Measurements from ENCODE around the gene ARL14EP. TPM values are rescaled to one million over a fixed set of nuclear protein-coding genes. Genes with fewer than 3 reads are reported as not detected.

ARL14EP gene
- total RNA-seq, 4 donors from 2014 or later: 38.5 to 90.2 (median 56.1) TPM

DNA sequence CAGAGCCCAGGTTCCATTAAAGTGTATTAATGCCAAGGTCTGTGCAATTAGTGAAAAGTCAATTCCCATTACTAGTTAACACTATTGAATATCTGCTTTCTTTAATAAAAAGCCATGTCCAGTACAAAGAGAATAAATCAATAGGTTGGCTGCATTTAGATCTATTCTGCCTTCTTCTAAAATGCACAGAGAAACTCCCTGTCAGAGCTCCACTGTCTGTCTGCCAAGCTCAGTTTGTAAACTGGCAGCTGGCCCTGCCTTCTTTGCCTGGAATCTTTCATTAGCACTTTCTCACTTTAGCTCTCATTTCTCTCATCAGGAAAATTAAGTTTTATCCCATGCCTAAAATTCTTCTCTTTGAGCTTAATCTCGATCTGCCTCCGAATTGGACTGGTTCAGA, 35.6 kb downstream of the ARL14EP start:
- Histone ChIP-seq H3K4me1 (no peaks in the 10 kb centered on the region), H3K27me3 (no peaks in the 10 kb centered on the region), H3K36me3 (no peaks in the 10 kb centered on the region), H3K27ac (no peak overlapping the region), H3K4me3 (no peak overlapping the region), H3K9me3 (no peaks in the 10 kb centered on the region)
- intact Hi-C loops (cut with DNase I; ENCODE audit: low total_unique reads): no loop called here
- no peak for DNase-seq
- no peak for TF ChIP-seq POLR2A (IDR thresholded peaks at IDR 0.05)
- TF ChIP-seq, protein P1, sequence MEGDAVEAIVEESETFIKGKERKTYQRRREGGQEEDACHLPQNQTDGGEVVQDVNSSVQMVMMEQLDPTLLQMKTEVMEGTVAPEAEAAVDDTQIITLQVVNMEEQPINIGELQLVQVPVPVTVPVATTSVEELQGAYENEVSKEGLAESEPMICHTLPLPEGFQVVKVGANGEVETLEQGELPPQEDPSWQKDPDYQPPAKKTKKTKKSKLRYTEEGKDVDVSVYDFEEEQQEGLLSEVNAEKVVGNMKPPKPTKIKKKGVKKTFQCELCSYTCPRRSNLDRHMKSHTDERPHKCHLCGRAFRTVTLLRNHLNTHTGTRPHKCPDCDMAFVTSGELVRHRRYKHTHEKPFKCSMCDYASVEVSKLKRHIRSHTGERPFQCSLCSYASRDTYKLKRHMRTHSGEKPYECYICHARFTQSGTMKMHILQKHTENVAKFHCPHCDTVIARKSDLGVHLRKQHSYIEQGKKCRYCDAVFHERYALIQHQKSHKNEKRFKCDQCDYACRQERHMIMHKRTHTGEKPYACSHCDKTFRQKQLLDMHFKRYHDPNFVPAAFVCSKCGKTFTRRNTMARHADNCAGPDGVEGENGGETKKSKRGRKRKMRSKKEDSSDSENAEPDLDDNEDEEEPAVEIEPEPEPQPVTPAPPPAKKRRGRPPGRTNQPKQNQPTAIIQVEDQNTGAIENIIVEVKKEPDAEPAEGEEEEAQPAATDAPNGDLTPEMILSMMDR (IDR thresholded peaks at IDR 0.05): no peak

DNA sequence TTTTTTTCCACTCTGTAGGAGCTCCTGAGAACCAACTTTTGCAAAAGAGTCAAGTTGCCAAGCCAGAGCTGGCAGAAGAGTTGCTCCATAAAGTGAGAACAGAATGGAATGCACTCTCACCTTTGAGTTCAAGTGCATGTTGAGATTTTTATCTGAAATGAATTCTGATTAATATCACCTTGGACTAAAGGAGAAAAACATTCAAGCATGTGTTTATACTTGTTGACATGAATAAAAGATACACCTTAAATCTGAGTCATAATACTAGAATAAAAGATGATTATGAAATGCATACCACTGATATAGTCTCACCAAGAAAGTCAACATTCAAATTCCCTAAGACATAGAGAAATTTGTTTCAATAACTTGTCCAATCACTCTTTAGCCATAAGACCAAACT, 37.8 kb downstream of the ARL14EP start:
- no peak for TF ChIP-seq POLR2A (IDR thresholded peaks at IDR 0.05)
- TF ChIP-seq, protein P1 (IDR thresholded peaks at IDR 0.05): no peak
- no peaks in the 10 kb centered on the region for H3K36me3 ChIP-seq
- no peaks in the 10 kb centered on the region for H3K4me1 ChIP-seq
- H3K27ac ChIP-seq: no peak overlapping the region
- no peak for DNase-seq
- no peaks in the 10 kb centered on the region for H3K27me3 ChIP-seq
- H3K9me3 ChIP-seq: no peaks in the 10 kb centered on the region
- intact Hi-C loops (cut with DNase I; ENCODE audit: low total_unique reads): no loop called here
- no peak overlapping the region for H3K4me3 ChIP-seq

DNA sequence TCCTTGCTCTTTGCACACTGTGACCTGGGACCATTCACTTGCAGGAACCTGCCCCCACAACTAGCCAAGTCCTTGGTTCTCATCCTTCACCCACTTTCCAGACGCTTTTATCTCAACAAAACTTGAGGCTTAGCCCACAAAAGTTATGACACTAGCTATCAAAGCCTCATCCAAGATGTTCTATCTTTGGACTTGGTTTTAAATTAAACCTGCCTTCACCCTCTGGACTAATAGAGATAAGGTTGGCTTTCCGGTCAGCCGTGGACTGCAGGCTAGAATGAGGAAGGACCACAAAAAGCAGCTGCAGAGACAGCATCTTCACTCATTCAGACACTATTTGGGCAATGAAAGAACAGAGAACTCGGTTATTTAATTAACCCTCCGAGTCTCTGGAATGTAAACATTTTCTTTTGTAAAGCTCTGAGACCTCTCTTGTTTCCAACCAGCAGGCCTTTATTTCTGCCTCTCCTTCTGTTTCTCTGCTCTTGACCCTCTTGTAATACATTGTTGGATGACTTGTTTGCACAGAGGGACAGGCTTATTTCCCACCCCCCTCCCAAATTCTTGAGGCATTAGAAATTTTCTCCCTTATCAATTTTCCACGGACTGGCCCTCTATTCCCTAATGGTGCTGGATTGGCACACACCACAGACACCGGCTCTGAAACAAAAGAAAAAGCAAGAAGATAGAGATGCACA, 41.4 kb downstream of the ARL14EP start:
- H3K27me3 ChIP-seq: no peaks in the 10 kb centered on the region
- no peaks in the 10 kb centered on the region for H3K9me3 ChIP-seq
- no peak overlapping the region for H3K4me3 ChIP-seq
- H3K27ac ChIP-seq: no peak overlapping the region
- TF ChIP-seq POLR2A (IDR thresholded peaks at IDR 0.05): no peak
- TF ChIP-seq, protein P1 (IDR thresholded peaks at IDR 0.05): no peak
- DNase-seq: no peak
- no peaks in the 10 kb centered on the region for H3K36me3 ChIP-seq
- intact Hi-C loops (cut with DNase I; ENCODE audit: low total_unique reads): no loop called here
- no peaks in the 10 kb centered on the region for H3K4me1 ChIP-seq

DNA sequence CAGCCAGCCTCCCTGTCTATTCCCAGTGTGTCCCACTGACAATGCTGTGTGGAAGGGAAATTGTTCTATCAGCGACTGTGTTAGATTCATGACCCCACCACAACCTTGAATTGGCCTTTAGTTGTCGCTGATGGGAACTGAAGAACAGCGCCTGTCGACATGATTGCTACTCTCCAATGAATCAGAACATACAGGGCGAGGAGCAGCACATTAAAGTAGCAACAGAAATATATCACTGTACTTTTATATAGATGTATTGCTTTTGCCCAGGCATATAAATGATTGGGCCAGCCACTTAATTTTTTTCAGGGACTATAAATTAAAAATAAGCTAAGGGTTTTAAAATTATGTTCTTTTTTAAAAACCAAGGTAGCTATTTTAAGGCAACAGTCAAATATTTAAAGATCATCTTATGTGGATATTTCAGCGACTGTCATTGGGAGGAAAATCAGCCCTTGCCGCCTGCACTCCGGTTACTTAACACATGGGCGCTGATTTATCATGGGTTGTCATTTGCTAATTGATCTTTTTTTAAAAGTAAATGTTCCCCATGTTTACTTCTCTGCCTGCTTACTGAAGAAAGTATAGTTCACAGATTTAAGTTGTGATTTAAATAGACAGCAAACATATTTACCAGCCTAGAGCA, 42.1 kb downstream of the ARL14EP start:
- TF ChIP-seq, protein P1 (IDR thresholded peaks at IDR 0.05): no peak
- no peak for TF ChIP-seq POLR2A (IDR thresholded peaks at IDR 0.05)
- no peaks in the 10 kb centered on the region for H3K36me3 ChIP-seq
- no peak overlapping the region for H3K4me3 ChIP-seq
- intact Hi-C loops (cut with DNase I; ENCODE audit: low total_unique reads): no loop called here
- no peak for DNase-seq
- no peaks in the 10 kb centered on the region for H3K27me3 ChIP-seq
- H3K9me3 ChIP-seq: no peaks in the 10 kb centered on the region
- H3K4me1 ChIP-seq: no peaks in the 10 kb centered on the region
- H3K27ac ChIP-seq: no peak overlapping the region

DNA sequence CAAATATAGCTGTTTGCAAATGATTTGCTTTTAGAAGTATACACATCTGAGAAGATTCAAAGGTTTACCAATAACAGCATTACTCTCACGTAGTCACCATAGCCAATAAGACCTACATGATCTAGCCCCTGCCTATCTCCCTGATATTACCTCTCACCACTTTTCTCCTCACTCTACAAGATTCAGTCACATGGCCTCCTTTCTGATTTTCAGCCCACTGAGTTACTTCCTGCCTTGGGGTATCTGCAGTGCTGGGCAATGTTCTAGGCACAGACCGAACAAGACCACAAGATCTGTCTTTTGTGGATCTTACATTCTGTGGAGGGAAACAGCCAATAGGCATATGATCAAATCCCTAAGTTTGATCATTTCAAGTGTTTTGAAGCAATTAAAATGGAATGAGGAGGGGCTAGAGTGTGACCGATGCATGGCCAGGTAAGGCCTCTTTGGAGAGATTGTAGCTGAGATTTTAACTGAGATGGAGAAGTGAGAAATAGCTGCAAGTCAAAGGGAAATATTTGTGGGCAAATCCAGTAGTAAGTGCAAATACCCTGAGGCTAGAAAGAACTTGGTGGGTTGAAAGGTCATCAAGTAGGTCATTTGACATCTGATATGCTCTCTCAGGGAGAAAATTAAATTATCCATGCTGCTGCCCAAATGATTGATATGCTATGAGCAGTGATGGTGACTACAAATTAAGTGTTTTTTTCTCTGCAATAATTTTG, 43.1 kb downstream of the ARL14EP start:
- intact Hi-C loops (cut with DNase I; ENCODE audit: low total_unique reads): no loop called here
- TF ChIP-seq, protein P1 (IDR thresholded peaks at IDR 0.05): no peak
- no peak for TF ChIP-seq POLR2A (IDR thresholded peaks at IDR 0.05)

More for the DNA sequence above, 43.1 kb downstream of the ARL14EP start:
- DNase-seq: no peak
- Histone ChIP-seq H3K4me3 (no peak overlapping the region), H3K36me3 (no peaks in the 10 kb centered on the region), H3K27ac (no peak overlapping the region), H3K27me3 (no peaks in the 10 kb centered on the region), H3K9me3 (no peaks in the 10 kb centered on the region), H3K4me1 (no peaks in the 10 kb centered on the region)
